WERI-Rb-1 (cell line): Measurements from ENCODE around the gene CD38.
"Not testable (repeated sequence)": the region's sequence is repeated elsewhere in the genome, so short reads cannot be mapped to it uniquely, and the experiment has no call there.

Source experiments
- DNase-seq: peaks from one replicate; pipeline ENCODE4 v3.0.0-alpha.2; 2020
- H3K27ac ChIP-seq: fragments of 250-450 bp; sonication (Bioruptor Pico); 2 replicates; pipeline ENCODE4 v1.5.1; 2020; ENCODE audit warnings: mild to moderate bottlenecking, moderate library complexity
- H3K27me3 ChIP-seq: fragments of 250-450 bp; sonication (Bioruptor Pico); 2 replicates; pipeline ENCODE4 v1.5.1; 2021; ENCODE audit warnings: mild to moderate bottlenecking, low read depth, moderate library complexity; ENCODE audit not compliant: insufficient read depth, severe bottlenecking
- H3K36me3 ChIP-seq: fragments of 250-450 bp; sonication (Bioruptor Pico); 2 replicates; pipeline ENCODE4 v1.5.1; 2020; ENCODE audit warnings: mild to moderate bottlenecking, moderate library complexity
- H3K4me3 ChIP-seq: 2 replicates; pipeline ENCODE4 v1.5.1; 2011; ENCODE audit warnings: low read depth, mild to moderate bottlenecking, control low read depth, low read length
- H3K9me3 ChIP-seq: fragments of 250-450 bp; sonication (Bioruptor Pico); 2 replicates; pipeline ENCODE4 v1.5.1; 2021; ENCODE audit warnings: mild to moderate bottlenecking, moderate library complexity; ENCODE audit not compliant: severe bottlenecking
- CTCF ChIP-seq: IDR thresholded peaks from 2 replicates; pipeline ENCODE4 v1.5.1; 2011; ENCODE audit warnings: low read depth, mild to moderate bottlenecking, control low read depth, inconsistent platforms, low read length

CD38 gene

GRCh38 chr4:15794426-15794825 is 16.3 kb downstream of the CD38 start:
- DNase-seq: no peak
- Histone ChIP-seq H3K36me3 (no peaks in the 10 kb centered on the region), H3K27me3 (no peaks in the 10 kb centered on the region), H3K27ac (no peak overlapping the region), H3K4me3 (no peak overlapping the region), H3K9me3 (peaks cover 3% of the 10 kb centered on the region)
- no peak for TF ChIP-seq CTCF

- no peaks in the 10 kb centered on the region for H3K9me3 ChIP-seq
- no peak for DNase-seq
- no peak overlapping the region for H3K4me3 ChIP-seq
- H3K36me3 ChIP-seq: no peaks in the 10 kb centered on the region
- H3K27ac ChIP-seq: no peak overlapping the region
- TF ChIP-seq CTCF: no peak
- no peaks in the 10 kb centered on the region for H3K27me3 ChIP-seq
Measured at GRCh38 chr4:15794905-15795304, 16.8 kb downstream of the CD38 start.

GRCh38 chr4:15797320-15797719 is 19.2 kb downstream of the CD38 start:
- H3K9me3 ChIP-seq: no peaks in the 10 kb centered on the region
- no peaks in the 10 kb centered on the region for H3K36me3 ChIP-seq
- no peak for TF ChIP-seq CTCF
- H3K27ac ChIP-seq: no peak overlapping the region
- no peak for DNase-seq
- no peaks in the 10 kb centered on the region for H3K27me3 ChIP-seq
- H3K4me3 ChIP-seq: no peak overlapping the region

GRCh38 chr4:15799141-15799540 is 21.0 kb downstream of the CD38 start:
- Histone ChIP-seq H3K27ac (no peak overlapping the region), H3K36me3 (no peaks in the 10 kb centered on the region), H3K4me3 (no peak overlapping the region), H3K27me3 (no peaks in the 10 kb centered on the region), H3K9me3 (no peaks in the 10 kb centered on the region)
- TF ChIP-seq CTCF: no peak
- no peak for DNase-seq

- Histone ChIP-seq H3K27me3 (no peaks in the 10 kb centered on the region), H3K9me3 (no peaks in the 10 kb centered on the region), H3K36me3 (no peaks in the 10 kb centered on the region), H3K4me3 (no peak overlapping the region), H3K27ac (no peak overlapping the region)
- DNase-seq: no peak
- no peak for TF ChIP-seq CTCF
Measured at GRCh38 chr4:15799701-15800100, 21.6 kb downstream of the CD38 start.

- not testable (repeated sequence) for H3K9me3 ChIP-seq
Measured at GRCh38 chr4:15802497-15802896, 24.4 kb downstream of the CD38 start.

More at GRCh38 chr4:15802497-15802896, 24.4 kb downstream of the CD38 start:
- not testable (repeated sequence) for H3K27ac ChIP-seq, H3K4me3 ChIP-seq, H3K27me3 ChIP-seq, H3K36me3 ChIP-seq, DNase-seq
